NCI-H2029 (cell line): ENCODE data around the gene ITPR1.

Source experiments
- DNase-seq: peaks from one replicate; lab custom pipeline; 2025; lab: John Stamatoyannopoulos, UW

The ITPR1 gene

GRCh38 chr3:4814305-4814903 is 321.3 kb downstream of the ITPR1 start:
- DNase-seq, result no peak

GRCh38 chr3:4814904-4815574 is 321.9 kb downstream of the ITPR1 start:
- no peak for DNase-seq

- DNase-seq, result no peak
Observed at GRCh38 chr3:4816306-4816705, 323.2 kb downstream of the ITPR1 start.

- no peak for DNase-seq
Observed at GRCh38 chr3:4816718-4817117, 323.6 kb downstream of the ITPR1 start.

- no peak for DNase-seq
Observed at GRCh38 chr3:4817128-4817527, 324.0 kb downstream of the ITPR1 start.

GRCh38 chr3:4818164-4818563 is 325.0 kb downstream of the ITPR1 start:
- DNase-seq, result no peak

GRCh38 chr3:4818986-4819693 is 326.0 kb downstream of the ITPR1 start:
- no peak for DNase-seq

- no peak for DNase-seq
Observed at GRCh38 chr3:4819746-4820145, 326.6 kb downstream of the ITPR1 start.

GRCh38 chr3:4820296-4821121 is 327.4 kb downstream of the ITPR1 start:
- no peak for DNase-seq

- no peak for DNase-seq
Observed at GRCh38 chr3:4821338-4821737, 328.2 kb downstream of the ITPR1 start.

GRCh38 chr3:4821975-4822374 is 328.8 kb downstream of the ITPR1 start:
- DNase-seq, result no peak

GRCh38 chr3:4822568-4822967 is 329.4 kb downstream of the ITPR1 start:
- no peak for DNase-seq

GRCh38 chr3:4823385-4823784 is 330.2 kb downstream of the ITPR1 start:
- no peak for DNase-seq

GRCh38 chr3:4823986-4824925 is 331.1 kb downstream of the ITPR1 start:
- DNase-seq, result no peak

GRCh38 chr3:4824926-4825325 is 331.8 kb downstream of the ITPR1 start:
- DNase-seq, result no peak

- no peak for DNase-seq
Observed at GRCh38 chr3:4825436-4826236, 332.5 kb downstream of the ITPR1 start.

- DNase-seq, result no peak
Observed at GRCh38 chr3:4826237-4827100, 333.3 kb downstream of the ITPR1 start.

GRCh38 chr3:4827767-4828166 is 334.6 kb downstream of the ITPR1 start:
- no peak for DNase-seq

GRCh38 chr3:4828279-4829030 is 335.3 kb downstream of the ITPR1 start:
- DNase-seq, result no peak
